Body of pancreas (tissue), 4 donors: Measurements from ENCODE around the gene SEMA4F. TPM values are rescaled to one million over a fixed set of nuclear protein-coding genes. Genes with fewer than 3 reads are reported as not detected.

Experiments
- ATAC-seq: fragments of 150-250 bp; one replicate; pipeline ENCODE4 v1.9.1; 2016
- DNase-seq, 4 donors: peaks; one replicate each; pipeline ENCODE4 v3.0.0-alpha.2; 2019
- H3K27ac ChIP-seq, 4 donors: fragments of 200-600 bp; sonication (generic); 1 replicate in 3 of 4; 2 replicates in 1 of 4; pipeline versions ENCODE4 v1.5.1 to v1.6.1; 2016 to 2019; ENCODE audit warnings: mild to moderate bottlenecking in 1 of 4, mixed read lengths in 1 of 4, moderate library complexity in 1 of 4
- H3K27me3 ChIP-seq, 2 donors: fragments of 200-600 bp; sonication (generic); one replicate each; pipeline ENCODE4 v1.6.0; 2016; ENCODE audit warnings: mild to moderate bottlenecking in 1 of 2
- H3K36me3 ChIP-seq, 2 donors: fragments of 200-600 bp; sonication (generic); replicated peaks in 1 of 2; 2 replicates each; pipeline ENCODE4 v1.5.1; 2016; ENCODE audit warnings: low read depth in 2 of 2; ENCODE audit not compliant: insufficient read depth in 1 of 2
- H3K4me1 ChIP-seq: fragments of 200-600 bp; sonication (generic); one replicate; pipeline ENCODE4 v1.6.0; 2016
- H3K4me3 ChIP-seq, 2 donors: fragments of 200-600 bp; sonication (generic); 1 replicate in 1 of 2; 2 replicates in 1 of 2; pipeline ENCODE4 v1.5.1; 2016 to 2019
- H3K9me3 ChIP-seq, 3 donors: fragments of 200-600 bp; sonication (generic); 1 replicate in 2 of 3; 2 replicates in 1 of 3; pipeline ENCODE4 v1.5.1; 2016
- CTCF ChIP-seq, 7 experiments: fragments of 450-650 bp in 4 of 7; fragments of 200-600 bp in 3 of 7; sonication (generic) in 3 of 7; IDR thresholded peaks; one replicate each; pipeline ENCODE4 v1.5.1; 2016 to 2019; ENCODE audit warnings: antibody characterized with exemption in 7 of 7
- POLR2A ChIP-seq, 3 donors: fragments of 450-650 bp; IDR thresholded peaks; one replicate each; pipeline ENCODE4 v1.6.1; 2016; ENCODE audit warnings: antibody characterized with exemption in 3 of 3, mild to moderate bottlenecking in 2 of 3
- WGBS, 2 donors: methylation state at CpG; one replicate each; pipeline ENCODE4 v1.1.5; 2017; 5-methylcytosine and 5-hydroxymethylcytosine counted together
- intact Hi-C: fragments of 100-400 bp; cut with DNase I; formaldehyde crosslinking; loops from one replicate; pipeline ENCODE4 v1.15.1; 2023
- total RNA-seq, 2 donors: library from RNA; depleted of rRNA; stranded (reverse); fragments of >200 nt; gene quantifications; one replicate each; pipeline ENCODE4 v1.1.0, GENCODE V29; 2016

SEMA4F gene
- total RNA-seq, 2 donors from 2014 or later = 3.1 to 4.6 TPM

GRCh38 chr2:74693213-74693612, 39.2 kb downstream of the SEMA4F start:
- no peak overlapping the region for H3K4me3 ChIP-seq
- no peaks in the 10 kb centered on the region for H3K36me3 ChIP-seq
- no peak overlapping the region for H3K27ac ChIP-seq
- no peaks in the 10 kb centered on the region for H3K9me3 ChIP-seq
- TF ChIP-seq POLR2A (IDR thresholded peaks at IDR 0.05) = no peak
- H3K4me1 ChIP-seq = no peaks in the 10 kb centered on the region
- DNase-seq = no peak
- ATAC-seq = no peak
- H3K27me3 ChIP-seq = no peaks in the 10 kb centered on the region
- intact Hi-C loops = no loop called here

GRCh38 chr2:74693668-74694067, 39.6 kb downstream of the SEMA4F start:
- no peak overlapping the region for H3K27ac ChIP-seq
- no peaks in the 10 kb centered on the region for H3K4me1 ChIP-seq
- intact Hi-C loops = no loop called here
- 9 to 23% methylated on average over 1 of the region's 1 CpG for WGBS, 2 donors
- no peak for DNase-seq
- no peak for ATAC-seq
- H3K9me3 ChIP-seq = no peaks in the 10 kb centered on the region
- TF ChIP-seq CTCF (IDR thresholded peaks at IDR 0.05) (no peak), POLR2A (IDR thresholded peaks at IDR 0.05) (no peak)
- no peaks in the 10 kb centered on the region for H3K27me3 ChIP-seq
- H3K36me3 ChIP-seq = no peaks in the 10 kb centered on the region
- H3K4me3 ChIP-seq = no peak overlapping the region

- no peaks in the 10 kb centered on the region for H3K9me3 ChIP-seq
- DNase-seq (no peak), ATAC-seq (no peak)
- TF ChIP-seq CTCF (IDR thresholded peaks at IDR 0.05) (no peak), POLR2A (IDR thresholded peaks at IDR 0.05) (no peak)
- H3K36me3 ChIP-seq = no peaks in the 10 kb centered on the region
- intact Hi-C loops = no loop called here
- WGBS, 2 donors = 49 to 60% methylated on average over 3 of the region's 3 CpGs
- no peak overlapping the region for H3K4me3 ChIP-seq
- H3K27me3 ChIP-seq = no peaks in the 10 kb centered on the region
- H3K27ac ChIP-seq = no peak overlapping the region
- no peaks in the 10 kb centered on the region for H3K4me1 ChIP-seq
These were observed 40.2 kb downstream of the SEMA4F start for GRCh38 chr2:74694281-74694680.

GRCh38 chr2:74695663-74696062, 41.6 kb downstream of the SEMA4F start:
- TF ChIP-seq POLR2A (IDR thresholded peaks at IDR 0.05) (no peak), CTCF (IDR thresholded peaks at IDR 0.05) (no peak)
- no peak for DNase-seq
- no peaks in the 10 kb centered on the region for H3K36me3 ChIP-seq
- ATAC-seq = no peak
- H3K9me3 ChIP-seq = no peaks in the 10 kb centered on the region
- no peaks in the 10 kb centered on the region for H3K4me1 ChIP-seq
- no peak overlapping the region for H3K4me3 ChIP-seq
- intact Hi-C loops = no loop called here
- WGBS, 2 donors = 49 to 62% methylated on average over 4 of the region's 4 CpGs
- no peaks in the 10 kb centered on the region for H3K27me3 ChIP-seq
- H3K27ac ChIP-seq = no peak overlapping the region

GRCh38 chr2:74696829-74697228, 42.8 kb downstream of the SEMA4F start:
- Histone ChIP-seq H3K9me3 (no peaks in the 10 kb centered on the region), H3K27ac (no peak overlapping the region), H3K4me3 (no peak overlapping the region), H3K4me1 (no peaks in the 10 kb centered on the region), H3K27me3 (no peaks in the 10 kb centered on the region), H3K36me3 (no peaks in the 10 kb centered on the region)
- no peak for ATAC-seq
- 70 to 79% methylated on average over 2 of the region's 2 CpGs for WGBS, 2 donors
- no peak for DNase-seq
- TF ChIP-seq CTCF (IDR thresholded peaks at IDR 0.05) (no peak), POLR2A (IDR thresholded peaks at IDR 0.05) (no peak)
- intact Hi-C loops = no loop called here
